Activated B cell treated with CpG ODN at 0.5 μM for 24 hours (primary cell): Measurements from ENCODE around the gene PRR5L. TPM values are rescaled to one million over a fixed set of nuclear protein-coding genes. Genes with fewer than 3 reads are reported as not detected.

ENCODE experiments used
- ATAC-seq: fragments of 200-7000 bp; cut with Tn5 transposase; one replicate; pipeline ENCODE4 v1.10.0; 2021; ENCODE audit warnings: low read depth, mild to moderate bottlenecking, moderate library complexity
- CTCF ChIA-PET: fragments of 350-600 bp; sonication (Branson Sonifier 250); formaldehyde crosslinking; loops from one replicate; lab custom pipeline; 2021; ENCODE audit warnings: antibody characterized with exemption; lab: Charles Lee
- POLR2A ChIA-PET: fragments of 350-600 bp; sonication (Branson Sonifier 250); formaldehyde crosslinking; loops from one replicate; lab custom pipeline; 2021; ENCODE audit warnings: antibody characterized with exemption; lab: Charles Lee
- DNase-seq: peaks from one replicate; pipeline ENCODE4 v3.0.0; 2022
- H3K27ac Mint-ChIP-seq: one replicate; pipeline ENCODE4 v1.8.0; 2020; ENCODE audit warnings: mixed read lengths
- H3K27me3 Mint-ChIP-seq: one replicate; pipeline ENCODE4 v1.8.0; 2021; ENCODE audit warnings: mixed read lengths
- H3K36me3 Mint-ChIP-seq: one replicate; pipeline ENCODE4 v1.8.0; 2021; ENCODE audit warnings: low read depth, mixed read lengths
- H3K4me1 Mint-ChIP-seq: one replicate; pipeline ENCODE4 v1.8.0; 2021; ENCODE audit warnings: mixed read lengths
- H3K4me3 Mint-ChIP-seq: one replicate; pipeline ENCODE4 v1.8.0; 2020; ENCODE audit warnings: mild to moderate bottlenecking, mixed read lengths
- H3K9me3 Mint-ChIP-seq: one replicate; pipeline ENCODE4 v1.8.0; 2020; ENCODE audit warnings: mixed read lengths
- intact Hi-C: fragments of 100-400 bp; cut with micrococcal nuclease; formaldehyde crosslinking; loops from one replicate; pipeline ENCODE4 v1.15.1; 2024
- total RNA-seq: library from RNA; stranded (reverse); gene quantifications from 2 replicates; pipeline ENCODE4 v1.2.3, GENCODE V29; 2022
- TF ChIP-seq, protein P1 (sequence below): fragments of 200-600 bp; IDR thresholded peaks from one replicate; pipeline ENCODE4 v1.8.0; 2022; ENCODE audit warnings: antibody characterized with exemption, mild to moderate bottlenecking

Gene PRR5L
- total RNA-seq, 1 donor from 2014 or later, result 1.0 TPM

DNA sequence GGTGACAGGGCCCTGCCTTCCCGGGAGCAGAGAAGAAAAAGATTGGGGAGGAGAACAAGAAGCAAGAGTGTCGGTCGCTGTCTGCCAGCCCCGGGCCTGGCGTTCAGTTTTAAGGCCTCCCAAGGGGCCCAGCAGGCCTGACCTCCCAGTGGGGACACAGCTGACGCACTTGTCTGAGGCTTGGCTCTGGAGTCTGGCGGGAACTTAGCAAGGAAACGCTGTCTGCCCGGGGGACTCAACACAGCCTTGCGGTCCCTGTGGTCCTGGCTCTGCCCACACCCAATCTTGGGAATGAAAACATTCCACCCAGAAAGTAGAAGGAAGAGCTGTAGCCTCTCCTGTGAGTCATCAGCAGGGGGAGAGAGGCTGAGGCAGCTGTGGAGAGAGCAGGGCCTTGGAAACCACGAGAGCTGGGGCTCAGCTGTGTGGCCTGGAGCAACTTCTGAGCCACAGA lies 159.6 kb downstream of the PRR5L start:
- Mint-ChIP-seq H3K4me1 (peaks cover 8% of the 10 kb centered on the region), H3K4me3 (no peak overlapping the region), H3K27ac (no peak overlapping the region), H3K36me3 (no peaks in the 10 kb centered on the region), H3K9me3 (no peaks in the 10 kb centered on the region), H3K27me3 (no peaks in the 10 kb centered on the region)
- DNase-seq (no peak), ATAC-seq (no peak)
- ChIA-PET POLR2A (no interaction called here), CTCF (no interaction called here)
- intact Hi-C loops, result no loop called here
- TF ChIP-seq, protein P1, sequence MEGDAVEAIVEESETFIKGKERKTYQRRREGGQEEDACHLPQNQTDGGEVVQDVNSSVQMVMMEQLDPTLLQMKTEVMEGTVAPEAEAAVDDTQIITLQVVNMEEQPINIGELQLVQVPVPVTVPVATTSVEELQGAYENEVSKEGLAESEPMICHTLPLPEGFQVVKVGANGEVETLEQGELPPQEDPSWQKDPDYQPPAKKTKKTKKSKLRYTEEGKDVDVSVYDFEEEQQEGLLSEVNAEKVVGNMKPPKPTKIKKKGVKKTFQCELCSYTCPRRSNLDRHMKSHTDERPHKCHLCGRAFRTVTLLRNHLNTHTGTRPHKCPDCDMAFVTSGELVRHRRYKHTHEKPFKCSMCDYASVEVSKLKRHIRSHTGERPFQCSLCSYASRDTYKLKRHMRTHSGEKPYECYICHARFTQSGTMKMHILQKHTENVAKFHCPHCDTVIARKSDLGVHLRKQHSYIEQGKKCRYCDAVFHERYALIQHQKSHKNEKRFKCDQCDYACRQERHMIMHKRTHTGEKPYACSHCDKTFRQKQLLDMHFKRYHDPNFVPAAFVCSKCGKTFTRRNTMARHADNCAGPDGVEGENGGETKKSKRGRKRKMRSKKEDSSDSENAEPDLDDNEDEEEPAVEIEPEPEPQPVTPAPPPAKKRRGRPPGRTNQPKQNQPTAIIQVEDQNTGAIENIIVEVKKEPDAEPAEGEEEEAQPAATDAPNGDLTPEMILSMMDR, result no peak

DNA sequence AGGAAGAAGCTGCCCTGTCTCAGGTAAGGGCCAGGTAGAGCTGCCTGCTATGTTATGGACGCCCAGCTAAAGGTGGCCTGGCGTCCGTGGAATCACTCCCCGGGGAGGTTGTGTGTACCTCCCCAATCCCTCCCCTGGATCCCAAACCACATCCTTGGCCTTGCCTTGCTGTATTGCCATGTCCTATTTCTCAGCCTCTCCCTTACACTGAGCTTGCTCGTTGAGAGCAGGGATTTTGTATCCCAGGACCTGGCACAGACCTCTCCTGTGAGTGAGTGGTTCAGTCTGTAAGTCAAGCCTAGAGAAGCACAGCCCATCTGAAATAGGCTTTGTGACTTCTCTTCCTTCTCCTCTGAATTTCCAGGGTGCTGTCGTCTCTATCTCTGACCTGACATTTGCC lies 160.1 kb downstream of the PRR5L start:
- no peak overlapping the region for H3K27ac Mint-ChIP-seq
- intact Hi-C loops, result no loop called here
- CTCF ChIA-PET, result no interaction called here

DNA sequence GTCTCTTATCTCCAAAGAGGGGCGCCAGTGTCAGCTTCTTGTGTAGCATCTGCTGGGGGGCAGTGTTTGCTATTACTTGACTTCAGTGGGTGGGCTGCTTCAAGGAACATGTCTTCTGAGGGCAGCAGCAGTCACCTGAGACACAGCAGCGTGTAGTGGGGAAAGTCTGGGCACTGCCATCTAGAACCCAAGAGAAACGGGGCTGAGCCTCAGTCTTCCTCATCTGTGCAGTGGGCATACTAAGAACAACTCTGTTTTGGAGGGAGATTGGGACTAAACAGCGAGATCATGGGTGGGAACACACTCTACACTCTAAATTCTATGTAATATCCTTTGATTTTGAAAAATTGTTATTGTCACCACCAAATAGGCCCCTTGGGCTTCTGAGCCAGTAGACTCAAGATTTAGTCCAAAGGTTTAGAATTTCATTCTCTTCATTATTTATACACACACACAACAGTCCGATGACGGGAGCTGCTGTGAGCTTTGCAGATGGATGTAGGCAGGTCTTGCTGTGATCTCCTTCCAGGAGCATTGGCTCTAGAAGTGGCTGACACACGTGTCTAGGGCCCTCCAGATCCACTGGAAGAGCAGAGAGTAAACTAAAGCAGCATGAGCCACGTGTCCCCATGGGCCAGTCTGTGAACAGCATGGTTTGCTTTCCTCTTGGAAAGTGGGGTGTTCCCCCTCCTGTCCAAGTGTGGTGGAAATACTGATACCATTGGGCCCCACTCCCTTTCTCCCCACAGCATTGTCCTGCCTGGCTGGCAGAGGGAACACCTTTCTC lies 162.2 kb downstream of the PRR5L start:
- ChIA-PET POLR2A (no interaction called here), CTCF (no interaction called here)
- ATAC-seq (no peak), DNase-seq (no peak)
- no peak overlapping the region for H3K27ac Mint-ChIP-seq
- H3K9me3 Mint-ChIP-seq, result no peaks in the 10 kb centered on the region
- peaks cover 4% of the 10 kb centered on the region for H3K4me1 Mint-ChIP-seq
- no peaks in the 10 kb centered on the region for H3K36me3 Mint-ChIP-seq
- H3K4me3 Mint-ChIP-seq, result no peak overlapping the region
- TF ChIP-seq, protein P1, result no peak
- intact Hi-C loops, result no loop called here
- no peaks in the 10 kb centered on the region for H3K27me3 Mint-ChIP-seq

More for the DNA sequence above, 160.1 kb downstream of the PRR5L start:
- Mint-ChIP-seq H3K9me3 (no peaks in the 10 kb centered on the region), H3K27me3 (no peaks in the 10 kb centered on the region), H3K4me1 (peaks cover 4% of the 10 kb centered on the region), H3K4me3 (no peak overlapping the region), H3K36me3 (no peaks in the 10 kb centered on the region)
- ATAC-seq (no peak), DNase-seq (no peak)
- POLR2A ChIA-PET, result no interaction called here
- TF ChIP-seq, protein P1, result no peak

DNA sequence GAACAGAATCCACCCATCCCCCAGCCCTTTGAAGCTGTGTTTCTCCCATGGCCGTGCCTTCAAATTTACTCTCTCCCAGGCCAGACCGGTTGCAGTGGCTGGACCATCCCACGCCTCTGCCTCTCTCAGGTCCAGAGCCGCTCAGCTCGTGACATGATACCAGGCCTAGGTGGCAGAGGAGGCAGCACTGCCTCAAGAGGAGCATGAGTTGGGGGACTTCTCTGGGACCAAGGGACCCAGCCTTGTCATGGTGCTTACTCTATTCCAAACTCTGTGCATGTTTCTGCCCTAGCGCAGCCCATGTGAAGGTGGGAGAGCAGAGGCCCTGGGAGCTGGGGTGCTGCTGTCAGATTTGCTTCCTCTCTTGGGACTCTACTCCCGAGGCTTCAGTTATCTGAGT lies 163.0 kb downstream of the PRR5L start:
- no peak overlapping the region for H3K27ac Mint-ChIP-seq
- ATAC-seq, result no peak
- intact Hi-C loops, result no loop called here

DNA sequence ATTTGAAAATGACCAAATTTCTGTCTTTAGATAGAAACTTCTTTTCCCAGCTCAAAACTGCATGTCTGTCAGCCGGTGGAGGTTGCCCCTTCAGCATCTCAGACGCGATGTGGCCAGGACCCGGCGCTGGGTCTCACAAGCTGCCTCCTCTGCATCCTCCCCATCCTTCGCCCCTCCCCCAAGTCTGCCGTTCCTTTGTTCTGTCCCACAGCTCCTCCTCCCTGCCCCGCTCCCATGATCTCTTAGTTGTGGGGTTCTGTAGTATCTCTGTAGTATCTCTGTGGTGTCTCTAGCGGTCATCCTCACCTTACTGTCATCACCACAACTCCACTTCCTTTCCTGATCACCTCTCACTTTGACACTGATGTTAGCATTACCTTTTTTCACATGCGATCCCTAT lies 164.1 kb downstream of the PRR5L start:
- H3K36me3 Mint-ChIP-seq, result no peaks in the 10 kb centered on the region
- TF ChIP-seq, protein P1, result no peak
- no peak for DNase-seq
- H3K4me3 Mint-ChIP-seq, result no peak overlapping the region
- POLR2A ChIA-PET, result no interaction called here
- no peak overlapping the region for H3K27ac Mint-ChIP-seq
- no peak for ATAC-seq
- CTCF ChIA-PET, result no interaction called here
- intact Hi-C loops, result no loop called here
- H3K27me3 Mint-ChIP-seq, result no peaks in the 10 kb centered on the region
- H3K4me1 Mint-ChIP-seq, result no peaks in the 10 kb centered on the region
- H3K9me3 Mint-ChIP-seq, result no peaks in the 10 kb centered on the region

More for the DNA sequence above, 163.0 kb downstream of the PRR5L start:
- TF ChIP-seq, protein P1, result no peak
- POLR2A ChIA-PET, result no interaction called here
- Mint-ChIP-seq H3K4me3 (no peak overlapping the region), H3K27me3 (no peaks in the 10 kb centered on the region), H3K36me3 (no peaks in the 10 kb centered on the region), H3K4me1 (no peaks in the 10 kb centered on the region), H3K9me3 (no peaks in the 10 kb centered on the region)
- DNase-seq, result no peak
- CTCF ChIA-PET, result no interaction called here
